ENCODE results near the gene SAFB.

The SAFB gene
- total RNA-seq = 115 to 120 reads per million in 2 donors

GRCh38 chr19:5622465-5623396, at the start of gene SAFB, which contains the start of gene SAFB2:
Gene SAFB (plus strand): TSS chr19:5623083. CDS start chr19:5623206, 123 bp downstream.
Gene SAFB2 (minus strand): TSS chr19:5622776. CDS start chr19:5622715, 61 bp downstream.
- DNase-seq = peak; percentile 100

GRCh38 chr19:5575590-5575989, 47.3 kb upstream of the SAFB start:
- no peak for DNase-seq

- DNase-seq = peak; percentile 39
Measured at GRCh38 chr19:5578097-5578846, 44.6 kb upstream of the SAFB start.

GRCh38 chr19:5579286-5579685, 43.6 kb upstream of the SAFB start:
- DNase-seq = no peak

GRCh38 chr19:5579697-5580096, 43.2 kb upstream of the SAFB start:
- DNase-seq = no peak

DNA sequence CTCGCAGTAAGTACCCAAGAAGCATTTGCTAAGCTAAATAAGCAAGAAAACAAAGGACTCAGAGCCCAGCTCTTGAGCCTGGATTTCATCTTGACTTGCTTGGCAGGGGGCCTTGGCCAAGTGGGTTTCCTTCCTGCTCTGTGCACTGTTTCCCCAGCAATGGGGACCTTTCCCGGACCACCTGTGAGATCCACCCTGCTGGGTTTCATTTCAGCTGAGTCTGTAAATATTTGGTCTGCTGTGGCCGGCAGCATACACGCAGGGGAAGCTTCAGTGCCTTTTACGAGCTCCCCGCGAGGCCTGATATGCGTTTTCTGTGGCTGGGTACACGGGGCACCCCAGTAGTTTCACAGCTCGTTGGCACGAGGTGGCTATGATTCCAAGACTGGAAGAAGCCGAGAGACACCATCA, 42.7 kb upstream of the SAFB start:
- no peak for DNase-seq

GRCh38 chr19:5585461-5586299, 37.2 kb upstream of the SAFB start:
- no peak for DNase-seq

- no peak for DNase-seq
Measured at GRCh38 chr19:5586300-5587070, 36.4 kb upstream of the SAFB start.

- DNase-seq = no peak
Measured at GRCh38 chr19:5587071-5587455, 35.8 kb upstream of the SAFB start.

GRCh38 chr19:5587661-5588060, 35.2 kb upstream of the SAFB start:
- DNase-seq = no peak

- DNase-seq = no peak
Measured at GRCh38 chr19:5588441-5588840, 34.4 kb upstream of the SAFB start.

- DNase-seq = no peak
Measured at GRCh38 chr19:5588906-5589676, 33.8 kb upstream of the SAFB start.

- no peak for DNase-seq
Measured at GRCh38 chr19:5590151-5590864, 32.6 kb upstream of the SAFB start.

GRCh38 chr19:5590865-5591154, 32.1 kb upstream of the SAFB start:
- DNase-seq = no peak

- no peak for DNase-seq
Measured at GRCh38 chr19:5591476-5591875, 31.4 kb upstream of the SAFB start.

DNA sequence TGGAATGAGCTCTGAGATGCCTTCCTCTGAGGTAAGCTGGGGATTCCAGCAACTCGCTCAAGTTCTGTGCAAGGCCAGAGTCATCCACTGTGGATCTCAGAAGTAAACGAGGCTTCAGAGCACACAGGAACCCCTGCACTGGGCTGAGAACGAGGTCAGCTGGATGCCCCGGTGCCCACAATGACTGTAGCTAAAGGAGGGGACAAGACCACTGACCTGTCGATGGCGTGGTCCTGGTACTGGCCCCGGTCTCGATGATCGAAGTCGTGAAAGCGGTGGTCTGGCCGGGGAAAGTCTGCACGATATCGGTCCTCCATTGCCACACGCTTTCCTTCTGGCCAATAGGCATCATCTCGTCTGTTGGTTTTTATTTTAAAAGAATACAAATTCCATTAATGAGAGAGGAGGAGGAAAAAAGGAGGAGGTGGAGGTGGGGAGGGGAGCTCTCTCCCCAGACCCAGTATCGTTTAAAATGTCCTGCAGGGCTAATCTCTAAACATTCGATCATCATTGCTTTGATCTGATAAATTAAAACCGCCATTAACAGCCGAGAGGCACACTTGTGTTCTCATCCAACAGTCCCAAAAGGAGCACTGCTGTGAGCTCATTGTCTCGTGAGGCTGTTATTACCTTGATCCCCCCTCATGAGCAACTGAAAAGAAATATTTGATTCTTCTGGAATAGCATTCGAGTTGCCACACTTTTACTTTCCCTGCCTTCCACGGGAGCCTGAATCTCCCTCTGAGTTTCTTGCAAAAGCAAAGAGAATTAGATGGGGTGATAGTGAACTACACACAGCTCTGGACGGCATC, 30.1 kb upstream of the SAFB start:
- DNase-seq = no peak

DNA sequence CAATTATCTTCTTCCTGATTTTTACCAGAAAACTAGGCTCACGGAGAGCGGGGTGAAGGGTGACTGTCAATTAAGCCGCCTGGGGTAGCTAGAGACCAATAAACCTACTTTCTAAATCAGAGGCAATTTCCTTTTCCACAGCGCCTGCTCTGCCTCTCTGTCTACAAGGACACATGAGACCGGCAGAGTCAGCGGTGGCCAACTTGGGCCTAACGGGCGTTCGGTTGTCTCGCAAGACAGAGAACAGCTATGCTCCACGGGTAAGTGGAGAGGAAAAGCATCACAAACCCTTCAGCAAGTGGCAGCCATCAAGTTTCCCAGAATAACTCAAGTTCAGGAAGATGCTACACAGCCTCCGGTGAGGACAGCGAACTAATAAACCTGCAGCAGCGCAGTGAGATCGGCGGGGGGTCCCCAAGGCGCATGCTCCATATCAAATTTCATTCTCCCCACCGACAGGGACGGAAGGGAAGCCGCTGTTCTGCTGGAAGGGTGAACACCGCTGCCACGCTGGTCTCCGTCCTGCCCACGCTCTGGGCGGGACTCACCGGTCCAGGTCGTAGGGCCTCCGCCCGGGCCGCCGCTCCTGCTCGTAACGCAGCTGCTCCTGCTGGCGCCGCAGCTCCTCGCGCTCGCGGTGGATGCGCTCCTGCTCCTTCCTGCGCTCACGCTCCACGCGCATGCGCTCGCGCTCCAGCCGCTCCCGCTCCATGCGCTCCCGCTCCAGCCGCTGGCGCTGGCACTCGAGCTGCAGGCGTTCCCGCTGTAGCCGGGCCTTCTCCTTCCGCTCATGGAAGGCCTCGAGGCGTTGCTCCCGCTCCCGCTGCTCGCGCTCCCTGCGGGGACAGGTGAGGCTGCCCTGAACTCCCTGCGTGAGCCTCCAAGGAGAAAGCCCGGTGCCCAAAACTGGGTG, 29.3 kb upstream of the SAFB start:
- no peak for DNase-seq

DNA sequence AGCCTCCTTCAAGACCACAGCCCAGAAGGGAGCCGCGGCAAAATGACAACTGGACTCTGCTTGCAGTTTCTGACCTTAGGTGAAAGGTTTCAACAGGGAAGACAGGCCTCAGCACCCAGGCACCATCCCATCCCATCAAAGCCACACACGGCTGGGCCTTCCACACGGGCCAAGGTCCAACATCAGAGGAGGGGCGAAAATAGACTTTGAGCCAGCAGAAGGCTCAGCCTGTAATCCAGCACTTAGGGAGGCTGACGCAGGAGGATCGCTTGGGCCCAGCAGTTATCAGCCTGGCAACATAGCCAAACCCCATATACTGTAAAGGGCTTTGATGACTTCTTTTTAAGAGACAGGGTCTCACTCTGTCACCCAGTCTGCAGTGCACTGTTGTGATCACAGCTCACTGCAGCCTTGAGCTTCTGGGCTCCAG, 28.3 kb upstream of the SAFB start:
- DNase-seq = no peak

GRCh38 chr19:5595129-5595528, 27.8 kb upstream of the SAFB start:
- no peak for DNase-seq

All from activated gamma-delta T cell (primary cell).